IPS-NIHi7 (cell line): Measurements from ENCODE around the gene LLGL2.

ENCODE experiments used
- DNase-seq: peaks from one replicate; pipeline ENCODE4 v3.0.0; 2012; ENCODE audit warnings: mixed read lengths; ENCODE audit errors: extremely low spot score

Gene LLGL2

GRCh38 chr17:75491680-75492079, 33.8 kb upstream of the LLGL2 start:
- no peak for DNase-seq

DNA sequence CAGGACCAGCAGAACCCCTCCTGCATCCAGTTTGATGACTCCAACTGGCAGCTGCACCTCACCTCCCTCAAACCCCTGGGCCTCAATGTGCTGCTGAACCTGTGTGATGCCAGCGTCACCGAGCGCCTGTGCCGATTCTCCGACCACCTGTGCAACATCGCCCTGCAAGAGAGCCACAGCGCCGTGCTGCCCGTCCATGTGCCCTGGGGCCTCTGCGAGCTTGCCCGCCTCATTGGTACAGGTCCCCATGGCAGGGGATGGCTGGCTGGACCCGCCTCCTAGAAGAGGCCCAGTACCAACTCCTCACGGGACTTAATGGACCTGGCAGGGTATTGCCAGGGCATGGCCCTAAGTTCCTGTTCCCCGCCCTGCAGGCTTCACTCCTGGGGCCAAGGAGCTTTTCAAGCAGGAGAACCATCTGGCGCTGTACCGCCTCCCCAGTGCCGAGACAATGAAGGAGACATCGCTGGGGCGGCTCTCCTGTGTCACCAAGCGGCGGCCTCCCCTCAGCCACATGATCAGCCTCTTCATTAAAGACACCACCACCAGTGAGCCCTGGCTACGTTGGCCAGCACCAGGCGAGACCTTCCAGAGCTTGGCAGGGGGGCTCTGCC, 32.8 kb upstream of the LLGL2 start:
- no peak for DNase-seq

DNA sequence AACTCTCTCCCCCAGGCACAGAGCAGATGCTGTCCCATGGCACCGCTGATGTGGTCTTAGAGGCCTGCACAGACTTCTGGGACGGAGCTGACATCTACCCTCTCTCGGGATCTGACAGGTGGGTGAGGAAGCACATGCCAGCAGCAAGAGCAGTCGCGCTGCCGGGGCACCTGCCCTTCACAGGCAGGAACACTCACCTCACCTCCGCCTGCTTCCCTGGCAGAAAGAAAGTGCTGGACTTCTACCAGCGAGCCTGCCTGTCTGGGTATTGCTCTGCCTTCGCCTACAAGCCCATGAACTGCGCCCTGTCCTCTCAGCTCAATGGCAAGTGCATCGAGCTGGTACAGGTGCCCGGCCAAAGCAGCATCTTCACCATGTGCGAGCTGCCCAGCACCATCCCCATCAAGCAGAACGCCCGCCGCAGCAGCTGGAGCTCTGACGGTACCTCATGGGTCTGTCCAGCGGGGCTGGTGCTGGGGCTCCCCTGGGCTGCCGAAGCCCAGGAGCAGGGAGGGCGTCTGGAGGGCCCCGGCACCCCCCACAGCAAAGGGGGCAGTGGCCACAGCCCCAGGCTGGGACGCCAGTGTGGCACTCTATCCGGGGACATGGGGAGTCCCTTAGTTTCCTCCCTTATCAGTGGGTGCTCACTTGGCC, 31.9 kb upstream of the LLGL2 start:
- DNase-seq, result no peak

- DNase-seq, result no peak
Measured at GRCh38 chr17:75494326-75494877, 31.1 kb upstream of the LLGL2 start.

DNA sequence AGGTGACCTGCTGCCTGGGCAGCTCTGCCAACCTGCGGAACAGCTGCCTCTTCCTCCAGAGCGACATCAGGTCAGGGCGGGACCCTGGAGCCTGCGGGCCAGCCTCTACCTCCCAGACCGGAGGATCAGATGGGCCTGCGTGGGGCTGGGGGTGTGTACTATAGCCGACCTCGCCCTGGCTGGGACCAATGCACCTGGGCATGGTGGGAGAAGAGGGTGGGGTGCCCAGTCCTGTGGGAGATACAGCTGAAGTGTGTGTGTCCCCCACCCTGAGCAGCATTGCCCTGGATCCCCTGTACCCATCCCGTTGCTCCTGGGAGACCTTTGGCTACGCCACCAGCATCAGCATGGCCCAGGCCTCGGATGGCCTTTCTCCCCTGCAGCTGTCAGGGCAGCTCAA, 29.5 kb upstream of the LLGL2 start:
- no peak for DNase-seq

DNA sequence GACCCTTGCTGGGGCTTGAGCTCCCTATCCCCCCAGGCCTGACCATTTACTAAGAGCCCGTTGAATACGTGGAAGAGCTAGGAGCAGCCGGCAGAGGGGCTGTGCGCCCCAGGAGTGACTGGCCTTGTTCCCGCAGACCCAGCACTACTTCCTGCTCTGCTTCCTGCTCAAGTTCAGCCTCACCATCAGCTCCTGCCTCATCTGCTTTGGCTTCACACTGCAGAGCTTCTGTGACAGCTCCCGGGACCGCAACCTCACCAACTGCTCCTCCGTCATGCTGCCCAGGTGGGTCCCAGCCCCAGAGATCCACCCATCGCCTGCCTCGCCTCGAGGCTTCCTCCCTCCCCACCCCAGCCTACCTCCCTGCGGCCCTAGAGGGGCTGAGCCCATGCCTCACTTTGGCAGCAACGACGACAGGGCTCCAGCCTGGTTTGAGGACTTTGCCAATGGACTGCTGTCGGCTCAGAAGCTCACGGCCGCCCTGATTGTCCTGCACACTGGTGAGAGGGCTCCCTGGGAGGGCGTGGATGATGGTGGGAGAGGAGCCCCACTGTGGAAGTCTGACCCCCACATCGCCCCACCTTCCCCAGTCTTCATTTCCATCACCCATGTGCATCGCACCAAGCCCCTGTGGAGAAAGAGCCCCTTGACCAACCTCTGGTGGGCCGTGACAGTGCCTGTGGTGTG, 27.3 kb upstream of the LLGL2 start:
- no peak for DNase-seq

DNA sequence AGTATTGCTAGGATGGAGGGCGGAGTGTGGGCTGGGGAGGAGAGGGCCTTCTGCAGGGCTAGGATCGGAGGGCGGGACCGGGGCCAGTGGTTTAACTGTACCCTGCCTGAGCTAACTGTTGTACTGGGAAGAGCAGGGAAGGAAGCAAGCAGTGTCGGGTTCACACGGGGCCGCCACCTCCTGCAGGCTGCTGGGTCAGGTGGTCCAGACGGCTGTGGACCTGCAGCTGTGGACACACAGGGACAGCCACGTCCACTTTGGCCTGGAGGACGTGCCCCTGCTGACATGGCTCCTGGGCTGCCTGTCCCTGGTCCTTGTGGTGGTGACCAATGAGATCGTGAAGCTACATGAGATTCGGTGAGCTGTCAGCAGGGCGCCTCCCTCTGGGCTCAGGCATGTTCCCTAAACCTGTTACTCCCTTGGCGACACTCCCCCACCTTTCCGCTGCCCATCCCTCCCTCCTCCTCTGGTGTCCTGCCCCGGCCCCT, 26.7 kb upstream of the LLGL2 start:
- peak; percentile 69 for DNase-seq

- no peak for DNase-seq
Measured at GRCh38 chr17:75499313-75500022, 26.0 kb upstream of the LLGL2 start.

GRCh38 chr17:75500419-75501216, 24.9 kb upstream of the LLGL2 start:
- DNase-seq, result no peak

DNA sequence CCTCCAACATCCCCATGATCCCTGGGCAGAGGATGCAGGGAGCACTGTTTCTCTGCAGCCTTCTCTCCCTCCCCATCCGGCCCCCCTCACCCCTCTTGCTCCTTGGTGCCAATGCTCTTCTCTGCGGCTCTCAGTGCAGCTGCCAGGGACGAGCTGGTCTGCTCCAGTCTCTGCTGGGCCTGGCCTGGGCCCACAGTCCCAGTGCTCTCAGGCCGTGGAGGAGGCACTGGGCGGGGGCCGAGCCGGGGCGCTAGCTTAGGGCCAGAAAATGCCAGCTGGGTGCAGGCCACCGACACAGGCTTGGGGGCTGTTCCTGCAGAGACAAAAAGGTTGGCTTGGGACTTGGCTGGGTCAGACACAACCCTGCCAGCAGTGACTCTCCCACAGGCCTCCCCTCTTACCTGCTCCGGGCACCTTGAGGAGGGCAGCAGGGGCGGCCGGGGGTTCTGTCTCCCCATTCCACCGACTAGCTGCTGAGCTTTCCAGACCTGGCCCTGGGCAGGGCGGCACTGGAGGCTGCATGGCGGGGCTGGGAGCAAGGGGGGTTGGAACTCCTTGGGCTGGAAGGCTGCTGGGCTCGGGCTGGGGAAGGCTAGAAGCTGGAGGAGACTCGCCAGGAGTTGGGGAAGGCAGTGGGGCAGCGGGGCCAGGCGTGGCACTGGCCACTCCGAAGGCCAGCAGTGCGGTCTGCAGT, 24.0 kb upstream of the LLGL2 start:
- DNase-seq, result no peak

GRCh38 chr17:75502072-75502720, 23.3 kb upstream of the LLGL2 start:
- DNase-seq, result no peak

- no peak for DNase-seq
Measured at GRCh38 chr17:75502721-75503329, 22.7 kb upstream of the LLGL2 start.

DNA sequence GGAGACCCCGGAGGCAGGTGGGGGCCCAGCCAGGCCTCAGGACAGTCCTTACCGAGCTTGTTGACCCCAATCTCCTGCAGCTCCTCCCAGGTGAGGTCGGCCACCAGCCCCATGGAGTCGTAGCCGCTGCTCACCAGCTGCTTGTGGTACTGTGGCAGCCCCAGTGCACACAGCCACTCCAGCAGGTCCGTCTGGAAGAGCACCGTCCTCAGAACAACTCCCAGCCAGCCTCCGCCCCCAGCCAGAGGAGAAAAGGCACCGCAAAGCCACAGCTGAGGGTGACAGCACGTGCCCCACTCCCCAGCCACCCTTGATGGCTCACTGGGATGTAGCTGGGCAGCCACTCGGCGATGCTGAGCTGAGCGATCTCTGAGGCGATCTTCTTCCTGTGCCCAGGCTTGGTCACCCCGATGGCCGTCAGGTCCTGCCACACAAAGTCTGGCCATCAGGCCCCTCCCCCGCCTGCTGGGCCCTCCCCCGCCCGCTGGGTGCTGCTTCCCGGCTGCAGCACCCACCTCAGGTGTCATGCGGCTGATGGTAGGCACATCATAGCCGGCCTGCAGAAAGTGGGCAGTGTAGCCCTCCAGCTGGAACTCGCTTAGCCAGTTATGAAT, 22.1 kb upstream of the LLGL2 start:
- DNase-seq, result no peak

DNA sequence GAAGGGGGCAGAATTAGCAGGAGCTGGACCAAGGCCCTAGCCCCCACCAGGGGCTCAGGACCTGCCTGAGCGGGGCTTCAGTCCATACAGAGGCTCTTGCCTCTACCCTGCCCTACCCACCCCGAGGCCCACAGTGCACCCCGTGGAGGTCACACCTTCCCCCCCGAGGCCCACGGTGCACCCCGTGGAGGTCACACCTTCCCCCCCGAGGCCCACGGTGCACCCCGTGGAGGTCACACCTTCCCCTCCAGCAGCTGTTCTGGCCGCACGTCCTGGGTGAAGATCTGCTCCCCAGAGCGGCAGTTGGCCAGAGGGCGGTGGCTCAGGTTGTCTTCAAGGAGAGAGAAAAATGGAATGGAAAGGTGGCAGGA, 21.5 kb upstream of the LLGL2 start:
- no peak for DNase-seq

- peak; percentile 86 for DNase-seq
Measured at GRCh38 chr17:75504347-75505151, 20.9 kb upstream of the LLGL2 start.

GRCh38 chr17:75505152-75505409, 20.4 kb upstream of the LLGL2 start:
- DNase-seq, result no peak

- no peak for DNase-seq
Measured at GRCh38 chr17:75505640-75506039, 19.9 kb upstream of the LLGL2 start.

DNA sequence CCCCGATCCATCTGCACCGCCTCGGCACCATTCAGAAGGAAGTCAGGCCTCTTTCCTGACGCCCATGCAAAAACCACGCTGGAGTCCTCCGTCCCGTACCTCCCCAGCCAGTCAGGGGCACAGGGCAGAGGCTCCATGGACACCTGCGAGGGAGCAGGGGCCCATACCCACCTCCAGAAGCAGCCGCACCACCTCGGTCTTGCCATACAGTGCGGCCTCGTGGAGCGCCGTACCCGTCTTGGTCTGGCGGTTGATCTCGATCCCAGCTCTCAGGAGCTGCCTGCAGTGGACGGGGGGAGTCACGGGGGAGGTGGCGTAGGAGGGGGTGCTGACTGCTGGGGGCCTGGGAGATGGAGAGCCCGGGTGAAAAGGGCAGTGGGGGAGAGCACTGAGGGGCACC, 19.4 kb upstream of the LLGL2 start:
- no peak for DNase-seq

DNA sequence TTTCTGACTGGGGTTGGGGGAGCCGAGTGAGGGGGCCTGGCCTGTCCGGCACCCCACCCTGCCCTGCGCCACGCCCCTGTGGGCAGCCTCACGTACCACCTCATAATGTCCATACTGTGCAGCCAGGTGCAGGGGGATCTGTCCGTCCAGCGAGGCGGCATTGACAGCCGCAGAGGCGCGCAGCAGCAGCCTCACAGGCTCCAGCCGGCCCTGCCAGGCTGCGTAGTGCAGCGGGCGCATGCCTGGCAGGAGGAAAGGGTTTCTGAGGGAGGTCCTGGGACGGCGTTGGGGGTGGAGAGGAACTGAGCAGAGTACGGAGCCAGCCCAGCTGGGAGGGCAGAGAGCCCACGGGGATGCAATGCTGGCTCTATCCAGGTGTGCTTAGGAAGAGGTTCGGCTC, 18.6 kb upstream of the LLGL2 start:
- no peak for DNase-seq
